ENCODE data around the gene SEMA7A.

DNA sequence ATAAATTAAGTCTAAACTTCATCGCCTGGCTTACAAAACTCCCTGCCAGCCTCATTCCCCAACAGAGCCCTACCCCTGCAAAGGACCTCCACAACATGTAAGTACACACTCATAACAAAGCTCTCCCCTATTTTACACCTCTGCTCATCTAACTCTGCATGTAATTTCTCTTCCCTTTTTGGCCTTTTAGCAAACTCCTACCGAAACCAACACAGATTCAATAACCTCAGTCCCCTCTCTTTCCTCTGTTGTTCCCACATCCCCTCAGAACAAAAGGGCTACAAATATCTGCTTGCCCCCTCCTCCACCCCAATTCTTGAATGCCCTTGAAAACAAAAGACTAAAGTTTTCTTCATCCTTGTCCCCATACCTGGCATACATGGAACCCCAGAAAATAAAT lies 26.5 kb upstream of the SEMA7A start:
- TF ChIP-seq, protein P1, sequence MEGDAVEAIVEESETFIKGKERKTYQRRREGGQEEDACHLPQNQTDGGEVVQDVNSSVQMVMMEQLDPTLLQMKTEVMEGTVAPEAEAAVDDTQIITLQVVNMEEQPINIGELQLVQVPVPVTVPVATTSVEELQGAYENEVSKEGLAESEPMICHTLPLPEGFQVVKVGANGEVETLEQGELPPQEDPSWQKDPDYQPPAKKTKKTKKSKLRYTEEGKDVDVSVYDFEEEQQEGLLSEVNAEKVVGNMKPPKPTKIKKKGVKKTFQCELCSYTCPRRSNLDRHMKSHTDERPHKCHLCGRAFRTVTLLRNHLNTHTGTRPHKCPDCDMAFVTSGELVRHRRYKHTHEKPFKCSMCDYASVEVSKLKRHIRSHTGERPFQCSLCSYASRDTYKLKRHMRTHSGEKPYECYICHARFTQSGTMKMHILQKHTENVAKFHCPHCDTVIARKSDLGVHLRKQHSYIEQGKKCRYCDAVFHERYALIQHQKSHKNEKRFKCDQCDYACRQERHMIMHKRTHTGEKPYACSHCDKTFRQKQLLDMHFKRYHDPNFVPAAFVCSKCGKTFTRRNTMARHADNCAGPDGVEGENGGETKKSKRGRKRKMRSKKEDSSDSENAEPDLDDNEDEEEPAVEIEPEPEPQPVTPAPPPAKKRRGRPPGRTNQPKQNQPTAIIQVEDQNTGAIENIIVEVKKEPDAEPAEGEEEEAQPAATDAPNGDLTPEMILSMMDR (IDR thresholded peaks at IDR 0.05), result no peak
- no peak for TF ChIP-seq POLR2A (IDR thresholded peaks at IDR 0.05)

Data from vagina (tissue), 2 donors.